Osteoblast (primary cell): Measurements from ENCODE around the gene KCNIP3. TPM values are rescaled to one million over a fixed set of nuclear protein-coding genes. Genes with fewer than 3 reads are reported as not detected.

ENCODE experiments used
- DNase-seq: peaks from one replicate; pipeline ENCODE4 v3.0.0; 2011; ENCODE audit warnings: low spot score, mixed read lengths; ENCODE audit not compliant: insufficient read length; ENCODE audit errors: missing footprints
- H2AFZ ChIP-seq: 2 replicates; pipeline ENCODE4 v1.6.0; 2011; ENCODE audit warnings: mild to moderate bottlenecking, low read length
- H3K27ac ChIP-seq: 2 replicates; pipeline ENCODE4 v1.5.1; 2011; ENCODE audit warnings: mild to moderate bottlenecking, low read depth, low read length, moderate library complexity
- H3K27me3 ChIP-seq: 2 replicates; pipeline ENCODE4 v1.6.0; 2012; ENCODE audit warnings: mild to moderate bottlenecking, control low read depth, inconsistent platforms, low read length, moderate library complexity; ENCODE audit not compliant: insufficient read depth
- H3K36me3 ChIP-seq: 2 replicates; pipeline ENCODE4 v1.5.1; 2011; ENCODE audit warnings: mild to moderate bottlenecking, low read length, control low read depth, moderate library complexity; ENCODE audit not compliant: insufficient read depth
- H3K4me1 ChIP-seq: 2 replicates; pipeline ENCODE4 v1.5.1; 2011; ENCODE audit warnings: mild to moderate bottlenecking, low read length, control low read depth, moderate library complexity; ENCODE audit not compliant: insufficient read depth
- H3K4me2 ChIP-seq: 2 replicates; pipeline ENCODE4 v1.6.0; 2011; ENCODE audit warnings: mild to moderate bottlenecking, low read length; ENCODE audit not compliant: insufficient read depth
- H3K4me3 ChIP-seq: fragments of 200-600 bp; sonication (generic); 3 replicates; pipeline ENCODE4 v1.5.1; 2012; ENCODE audit warnings: mild to moderate bottlenecking, low read length, inconsistent platforms; ENCODE audit not compliant: insufficient read depth
- H3K79me2 ChIP-seq: 2 replicates; pipeline ENCODE4 v1.6.0; 2012; ENCODE audit warnings: mild to moderate bottlenecking, low read length, control low read depth, inconsistent platforms; ENCODE audit not compliant: insufficient read depth
- H3K9me3 ChIP-seq: 2 replicates; pipeline ENCODE4 v1.5.1; 2011; ENCODE audit warnings: low read depth, low read length, control low read depth
- H4K20me1 ChIP-seq: 2 replicates; pipeline ENCODE4 v1.6.0; 2012; ENCODE audit warnings: mild to moderate bottlenecking, low read length, control low read depth; ENCODE audit not compliant: insufficient read depth
- total RNA-seq: library from RNA; depleted of rRNA; stranded (reverse); fragments of >200 nt; gene quantifications from 2 replicates; pipeline ENCODE4 v1.2.3, GENCODE V29; 2012
- TF ChIP-seq, protein P1 (sequence below): IDR thresholded peaks from 2 replicates; pipeline ENCODE4 v1.5.1; 2011; ENCODE audit warnings: mild to moderate bottlenecking, low read depth, low read length, moderate library complexity; ENCODE audit errors: extremely low read depth

KCNIP3 gene
- total RNA-seq, 1 donor, result under 0.01 TPM

DNA sequence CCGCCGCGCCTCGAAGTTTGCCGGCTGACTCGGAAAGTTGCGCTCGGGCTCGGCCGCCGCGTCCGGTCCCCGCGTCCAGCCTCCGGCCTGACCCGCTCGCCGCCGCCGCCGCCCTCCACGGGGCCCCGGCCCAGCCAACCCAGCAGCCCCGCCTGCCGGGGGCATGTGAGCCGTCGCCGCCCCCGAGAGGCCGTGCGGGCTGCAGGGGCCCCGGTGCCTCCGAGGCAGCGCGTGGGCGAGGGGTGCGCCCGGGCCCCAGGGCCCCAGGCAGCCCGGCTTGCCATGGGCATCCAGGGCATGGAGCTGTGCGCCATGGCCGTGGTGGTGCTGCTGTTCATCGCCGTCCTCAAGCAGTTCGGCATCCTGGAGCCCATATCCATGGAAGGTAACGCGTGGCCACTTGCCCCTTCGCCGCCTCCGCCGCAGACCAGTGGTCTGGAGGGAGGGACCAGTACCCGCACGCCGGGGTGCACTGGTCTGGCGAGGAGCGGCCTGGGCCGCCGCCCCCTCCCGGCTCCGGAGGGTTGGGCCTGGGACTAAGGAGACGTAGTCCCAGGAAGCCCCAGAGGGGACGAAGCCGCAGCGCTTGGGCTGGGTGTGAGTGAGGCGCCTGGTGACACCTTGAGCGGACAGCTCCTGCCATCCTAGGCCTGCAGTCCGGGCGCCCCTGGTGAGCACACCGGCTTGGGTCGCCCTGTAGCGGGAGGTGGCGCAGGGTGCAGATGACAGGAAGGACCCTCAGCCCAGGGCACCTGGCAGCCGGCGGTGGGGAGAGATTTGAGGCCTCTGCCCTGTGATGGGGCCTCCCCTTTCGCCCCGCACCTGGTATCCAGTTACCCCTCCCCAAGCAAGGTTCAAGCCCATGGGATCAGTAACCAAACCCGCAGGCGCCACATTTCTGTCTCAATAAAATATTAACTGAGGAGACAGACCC lies 49.9 kb downstream of the KCNIP3 start:
- no peaks in the 10 kb centered on the region for H3K79me2 ChIP-seq
- H3K4me3 ChIP-seq, result peak overlapping the region; percentile 28
- H3K27ac ChIP-seq, result no peak overlapping the region
- no peak overlapping the region for H2AFZ ChIP-seq
- H3K4me1 ChIP-seq, result peaks cover 7% of the 10 kb centered on the region
- no peaks in the 10 kb centered on the region for H3K36me3 ChIP-seq
- TF ChIP-seq, protein P1, sequence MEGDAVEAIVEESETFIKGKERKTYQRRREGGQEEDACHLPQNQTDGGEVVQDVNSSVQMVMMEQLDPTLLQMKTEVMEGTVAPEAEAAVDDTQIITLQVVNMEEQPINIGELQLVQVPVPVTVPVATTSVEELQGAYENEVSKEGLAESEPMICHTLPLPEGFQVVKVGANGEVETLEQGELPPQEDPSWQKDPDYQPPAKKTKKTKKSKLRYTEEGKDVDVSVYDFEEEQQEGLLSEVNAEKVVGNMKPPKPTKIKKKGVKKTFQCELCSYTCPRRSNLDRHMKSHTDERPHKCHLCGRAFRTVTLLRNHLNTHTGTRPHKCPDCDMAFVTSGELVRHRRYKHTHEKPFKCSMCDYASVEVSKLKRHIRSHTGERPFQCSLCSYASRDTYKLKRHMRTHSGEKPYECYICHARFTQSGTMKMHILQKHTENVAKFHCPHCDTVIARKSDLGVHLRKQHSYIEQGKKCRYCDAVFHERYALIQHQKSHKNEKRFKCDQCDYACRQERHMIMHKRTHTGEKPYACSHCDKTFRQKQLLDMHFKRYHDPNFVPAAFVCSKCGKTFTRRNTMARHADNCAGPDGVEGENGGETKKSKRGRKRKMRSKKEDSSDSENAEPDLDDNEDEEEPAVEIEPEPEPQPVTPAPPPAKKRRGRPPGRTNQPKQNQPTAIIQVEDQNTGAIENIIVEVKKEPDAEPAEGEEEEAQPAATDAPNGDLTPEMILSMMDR, result no peak
- peak; percentile 89 for DNase-seq
- no peaks in the 10 kb centered on the region for H4K20me1 ChIP-seq
- no peak overlapping the region for H3K4me2 ChIP-seq
- H3K27me3 ChIP-seq, result peaks cover 36% of the 10 kb centered on the region
- H3K9me3 ChIP-seq, result no peaks in the 10 kb centered on the region

DNA sequence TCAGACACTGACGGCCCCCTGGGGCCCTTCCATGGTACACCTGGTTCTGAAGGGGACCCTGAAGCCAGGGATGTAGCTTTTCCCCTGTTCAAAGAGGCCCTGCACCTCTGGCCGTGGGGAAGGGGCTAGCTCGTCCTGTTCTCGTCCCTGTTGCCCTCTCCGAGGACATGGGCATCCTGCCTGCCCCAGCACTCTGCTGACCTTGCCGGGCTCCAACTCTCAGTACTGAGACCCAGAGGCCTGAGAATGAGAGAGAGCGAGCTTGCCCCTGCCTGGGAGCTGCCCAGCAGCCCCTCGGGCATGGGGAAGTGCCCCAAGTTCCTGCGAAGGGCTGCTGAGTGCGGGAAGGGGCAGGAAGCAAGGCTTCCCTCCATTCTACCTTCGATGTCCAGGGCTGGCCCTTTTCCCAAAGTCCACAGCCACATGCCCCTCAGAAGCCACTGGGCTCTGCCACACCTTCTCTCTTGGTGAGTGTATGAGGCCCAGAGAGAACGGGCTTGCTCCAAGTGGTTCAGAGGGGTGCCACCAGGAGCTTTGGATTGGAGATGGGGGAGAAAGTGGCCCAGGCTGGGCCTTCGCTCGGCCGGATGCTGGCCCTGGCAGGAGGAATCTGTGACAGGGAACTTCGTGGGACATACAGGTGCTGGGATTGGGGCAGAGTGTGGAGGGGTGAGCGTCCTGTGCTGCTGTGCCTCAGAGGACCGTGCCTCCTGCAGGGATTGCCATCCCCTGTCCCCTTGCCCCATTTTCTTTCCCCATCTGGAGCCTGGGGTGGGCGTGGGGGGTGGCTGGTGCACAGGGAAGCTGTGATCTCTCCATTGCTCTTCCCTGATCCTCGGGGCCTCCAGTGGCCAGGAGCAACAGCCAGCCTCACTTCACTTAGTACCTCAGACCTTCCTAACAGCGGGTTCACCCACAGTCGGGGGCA lies 50.8 kb downstream of the KCNIP3 start:
- Histone ChIP-seq H3K9me3 (no peaks in the 10 kb centered on the region), H2AFZ (no peak overlapping the region), H3K27me3 (peaks cover 26% of the 10 kb centered on the region), H3K27ac (no peak overlapping the region), H3K4me1 (peaks cover 7% of the 10 kb centered on the region), H3K79me2 (no peaks in the 10 kb centered on the region), H3K4me3 (no peak overlapping the region), H3K36me3 (no peaks in the 10 kb centered on the region), H3K4me2 (no peak overlapping the region), H4K20me1 (no peaks in the 10 kb centered on the region)
- peak; percentile 83 for DNase-seq
- TF ChIP-seq, protein P1, result no peak

DNA sequence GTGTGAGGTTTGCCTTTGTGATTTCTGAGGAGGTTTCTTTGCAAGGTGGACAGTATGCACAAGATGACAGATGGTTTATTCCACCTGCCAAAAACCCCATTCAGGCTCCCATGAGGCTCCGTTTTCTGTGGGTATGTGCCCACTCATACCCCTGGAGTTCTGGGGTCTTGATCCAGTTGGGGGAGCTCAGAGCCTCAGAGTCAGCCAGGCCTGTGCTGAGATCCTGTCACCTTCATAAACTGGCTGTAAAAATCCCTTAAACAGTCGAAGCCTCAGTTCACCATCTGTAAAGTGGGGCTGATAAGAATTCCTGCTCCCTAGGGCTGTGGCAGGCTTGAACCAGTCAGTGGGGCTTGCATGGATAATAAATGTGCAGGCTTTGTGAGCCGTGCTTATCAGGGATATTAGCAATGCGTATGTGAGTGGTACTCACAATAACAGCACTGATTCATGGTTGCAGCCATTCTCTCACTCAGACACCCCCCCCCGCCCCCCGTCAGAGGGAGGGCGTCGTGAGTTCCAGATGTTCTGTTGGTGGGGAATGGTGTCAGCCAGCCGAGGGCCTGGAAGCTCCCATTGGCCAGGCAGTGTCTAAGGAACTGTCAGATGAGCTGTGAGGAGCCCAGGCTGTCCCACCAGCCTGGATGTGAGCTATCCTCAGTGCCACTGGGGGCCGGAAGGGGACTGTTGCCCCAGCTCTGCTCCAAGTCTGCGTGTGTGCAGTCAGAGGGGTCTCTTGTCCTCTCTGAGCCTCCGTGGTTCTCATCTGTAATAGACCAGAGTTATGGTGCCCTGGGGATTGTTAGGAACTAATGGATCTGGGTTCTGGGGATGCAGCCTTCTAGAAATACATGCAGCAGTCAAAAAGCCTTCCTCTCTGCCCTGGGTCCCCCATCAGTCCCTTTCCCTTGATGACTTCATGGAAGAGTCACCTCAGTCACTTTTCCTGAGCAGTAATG lies 51.7 kb downstream of the KCNIP3 start:
- Histone ChIP-seq H3K27me3 (peaks cover 19% of the 10 kb centered on the region), H2AFZ (no peak overlapping the region), H3K4me2 (no peak overlapping the region), H3K79me2 (no peaks in the 10 kb centered on the region), H3K4me1 (peaks cover 7% of the 10 kb centered on the region), H3K27ac (no peak overlapping the region), H3K36me3 (no peaks in the 10 kb centered on the region), H4K20me1 (no peaks in the 10 kb centered on the region), H3K4me3 (no peak overlapping the region), H3K9me3 (no peaks in the 10 kb centered on the region)
- TF ChIP-seq, protein P1, result no peak
- DNase-seq, result peak; percentile 62
